HCT116 (cell line): ENCODE results near the gene LSAMP. TPM values are rescaled to one million over a fixed set of nuclear protein-coding genes. Genes with fewer than 3 reads are reported as not detected.

ENCODE experiments used
- ATAC-seq: fragments of 200-7000 bp; cut with Tn5 transposase; 2 replicates; pipeline ENCODE4 v1.9.1; 2020; ENCODE audit warnings: mild to moderate bottlenecking, moderate library complexity
- BruUV-seq: library from RNA; stranded (reverse); fragments of 400-500 nt; replicated peaks from 2 replicates; lab custom pipeline; 2021; lab: Mats Ljungman, UMichigan
- CTCF ChIA-PET: fragments of 300-600 bp; sonication (Branson Sonifier 250); formaldehyde crosslinking; loops from one replicate; lab custom pipeline; 2021; ENCODE audit warnings: antibody characterized with exemption; lab: Charles Lee
- POLR2A ChIA-PET: fragments of 300-600, 350-600 bp; sonication (Branson Sonifier 250); formaldehyde crosslinking; loops from one replicate; lab custom pipeline; 2021; ENCODE audit warnings: antibody characterized with exemption; lab: Charles Lee
- RAD21 ChIA-PET, 2 experiments: fragments of 300-600 bp; sonication (Branson Sonifier 250); formaldehyde crosslinking; loops; one replicate each; lab custom pipeline; 2023; ENCODE audit warnings: low total read pairs in 2 of 2; ENCODE audit not compliant: uncharacterized antibody in 2 of 2, unreplicated experiment in 2 of 2, low non-redundant PET in 1 of 2; lab: Charles Lee
- DNase-seq: peaks from one replicate; pipeline ENCODE4 v3.0.0-alpha.2; 2010; ENCODE audit warnings: low read depth, low spot score
- H2AFZ ChIP-seq: fragments of 200-600 bp; shearing (Covaris generic), sonication (generic); 2 replicates; pipeline ENCODE4 v1.6.1; 2017; ENCODE audit warnings: low read depth, mixed run types, mixed read lengths, antibody characterized with exemption, low read length; ENCODE audit not compliant: poor library complexity, severe bottlenecking
- H3K27ac ChIP-seq: 2 replicates; pipeline ENCODE4 v1.5.1; 2012; ENCODE audit warnings: low read depth, low read length
- H3K27me3 ChIP-seq: fragments of 200-600 bp; sonication (generic); 2 replicates; pipeline ENCODE4 v1.6.1; 2016; ENCODE audit warnings: mixed run types, low read length, mixed read lengths; ENCODE audit not compliant: insufficient read depth
- H3K36me3 ChIP-seq, 2 experiments: fragments of 200-500 bp in 1 of 2; fragments of 200-600 bp in 1 of 2; sonication (Bioruptor generic) in 1 of 2; sonication (generic) in 1 of 2; 2 replicates each; pipeline versions ENCODE4 v1.5.1 to v1.6.1; 2014 to 2016; ENCODE audit warnings: low read length in 2 of 2, inconsistent platforms in 1 of 2, mixed read lengths in 1 of 2, mixed run types in 1 of 2; ENCODE audit not compliant: insufficient read depth in 2 of 2, control insufficient read depth in 1 of 2
- H3K4me1 ChIP-seq, 2 experiments: fragments of 200-600 bp in 1 of 2; sonication (generic) in 1 of 2; 2 replicates each; pipeline versions ENCODE4 v1.5.1 to v1.6.1; 2012 to 2017; ENCODE audit warnings: low read length in 2 of 2, inconsistent platforms in 1 of 2, mild to moderate bottlenecking in 1 of 2, mixed read lengths in 1 of 2, mixed run types in 1 of 2, moderate library complexity in 1 of 2; ENCODE audit not compliant: insufficient read depth in 2 of 2, control insufficient read depth in 1 of 2
- H3K4me2 ChIP-seq: fragments of 200-600 bp; sonication (generic); 2 replicates; pipeline ENCODE4 v1.6.1; 2017; ENCODE audit warnings: mixed run types, low read length, mixed read lengths
- H3K4me3 ChIP-seq, 2 experiments: fragments of 200-600 bp in 1 of 2; sonication (generic) in 1 of 2; replicated peaks in 1 of 2; 2 replicates each; pipeline ENCODE4 v1.5.1; 2011 to 2016; ENCODE audit warnings: low read length in 2 of 2, control low read depth in 1 of 2, low read depth in 1 of 2, mild to moderate bottlenecking in 1 of 2, mixed read lengths in 1 of 2, mixed run types in 1 of 2
- H3K79me2 ChIP-seq: fragments of 200-600 bp; sonication (generic); 2 replicates; pipeline ENCODE4 v1.6.1; 2017; ENCODE audit warnings: mild to moderate bottlenecking, mixed run types, low read length, moderate library complexity, mixed read lengths; ENCODE audit not compliant: insufficient read depth
- H3K9ac ChIP-seq: fragments of 200-600 bp; sonication (generic); 2 replicates; pipeline ENCODE4 v1.6.1; 2016; ENCODE audit warnings: low read length, mixed read lengths
- H3K9me2 ChIP-seq: fragments of 200-600 bp; sonication (generic), shearing (Covaris generic); 2 replicates; pipeline ENCODE4 v1.6.1; 2017; ENCODE audit warnings: mixed run types, mild to moderate bottlenecking, moderate library complexity; ENCODE audit not compliant: insufficient read depth
- H3K9me3 ChIP-seq, 2 experiments: fragments of 200-500 bp in 1 of 2; fragments of 200-600 bp in 1 of 2; sonication (Bioruptor generic) in 1 of 2; sonication (generic) in 1 of 2; 2 replicates each; pipeline ENCODE4 v1.6.1; 2014 to 2017; ENCODE audit warnings: low read length in 2 of 2, mixed read lengths in 2 of 2, inconsistent platforms in 1 of 2, low read depth in 1 of 2, mild to moderate bottlenecking in 1 of 2, mixed run types in 1 of 2, moderate library complexity in 1 of 2; ENCODE audit not compliant: control insufficient read depth in 1 of 2, insufficient read depth in 1 of 2
- H4K20me1 ChIP-seq: fragments of 200-600 bp; sonication (generic), shearing (Covaris generic); 2 replicates; pipeline ENCODE4 v1.6.1; 2017; ENCODE audit warnings: mixed run types, mild to moderate bottlenecking, moderate library complexity; ENCODE audit not compliant: insufficient read depth
- CEBPB ChIP-seq: IDR thresholded peaks from 2 replicates; pipeline ENCODE4 v1.6.1; 2012; ENCODE audit warnings: low read depth
- EZH2phosphoT487 ChIP-seq: fragments of 200-600 bp; IDR thresholded peaks from 2 replicates; pipeline ENCODE4 v1.6.1; 2018; ENCODE audit warnings: antibody characterized with exemption, borderline replicate concordance
- FOSL1 ChIP-seq: IDR thresholded peaks from 2 replicates; pipeline ENCODE4 v1.6.1; 2012; ENCODE audit warnings: low read depth
- POLR2A ChIP-seq: IDR thresholded peaks from 2 replicates; pipeline ENCODE4 v1.7.0; 2011; ENCODE audit warnings: borderline replicate concordance; ENCODE audit not compliant: insufficient read depth, insufficient read length; ENCODE audit errors: extremely low read depth
- POLR2AphosphoS5 ChIP-seq: IDR thresholded peaks from 2 replicates; pipeline ENCODE4 v1.6.1; 2011; ENCODE audit warnings: mild to moderate bottlenecking, low read depth, low read length, moderate library complexity
- SRF ChIP-seq: IDR thresholded peaks from 2 replicates; pipeline ENCODE4 v1.6.1; 2012; ENCODE audit warnings: low read depth
- ZFX ChIP-seq: fragments of 450-650 bp; IDR thresholded peaks from 2 replicates; pipeline ENCODE4 v1.6.1; 2017
- intact Hi-C: fragments of 100-400 bp; cut with micrococcal nuclease; formaldehyde crosslinking; loops from 2 replicates; pipeline ENCODE4 v1.10.0; 2022
- total RNA-seq: library from RNA; stranded (reverse); gene quantifications from one replicate; pipeline ENCODE4 v1.2.1, GENCODE V29; 2021; ENCODE audit not compliant: unreplicated experiment
- TF ChIP-seq, protein P1 (sequence below): IDR thresholded peaks from 2 replicates; pipeline ENCODE4 v1.6.1; 2012
- TF ChIP-seq, protein P2 (sequence below): IDR thresholded peaks from 2 replicates; pipeline ENCODE4 v1.6.1; 2012

LSAMP gene
- total RNA-seq, 1 experiment from 2014 or later = 0.25 TPM

DNA sequence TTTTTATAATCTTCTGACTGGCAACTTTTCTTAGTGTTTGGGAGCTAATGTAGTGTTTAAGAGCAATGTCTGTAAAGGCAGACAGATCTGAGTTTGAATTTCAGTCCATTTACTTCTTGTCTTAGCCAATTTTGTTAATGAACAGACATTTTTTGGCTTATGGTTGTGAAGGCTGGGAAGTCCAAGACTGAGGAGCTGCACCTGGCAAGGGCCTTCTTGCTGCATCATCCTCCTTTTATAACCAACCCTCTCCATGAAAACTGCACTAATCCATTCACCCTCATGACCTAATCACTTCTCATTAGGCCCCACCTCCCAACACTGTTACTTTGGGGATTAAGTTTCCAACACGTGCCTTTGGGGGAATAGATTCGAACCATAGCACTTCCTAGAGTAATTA, 657.5 kb downstream of the LSAMP start:
- no peaks in the 10 kb centered on the region for H3K79me2 ChIP-seq
- BruUV-seq = no TSS peak
- no peaks in the 10 kb centered on the region for H3K9me2 ChIP-seq
- H3K27me3 ChIP-seq = no peaks in the 10 kb centered on the region
- intact Hi-C loops = loop anchor here (10.0 kb wide), 2 partner anchors 93 to 953 kb away; no protein-coding TSS in a partner anchor
- no peak overlapping the region for H3K27ac ChIP-seq
- no peaks in the 10 kb centered on the region for H4K20me1 ChIP-seq
- peak overlapping the region; percentile 37 for H2AFZ ChIP-seq
- no peak overlapping the region for H3K4me2 ChIP-seq
- no peak overlapping the region for H3K4me3 ChIP-seq
- ChIA-PET CTCF (no interaction called here), POLR2A (no interaction called here), RAD21 (no interaction called here)
- DNase-seq (no peak), ATAC-seq (no peak)
- no peaks in the 10 kb centered on the region for H3K9me3 ChIP-seq
- no peak for TF ChIP-seq FOSL1
- TF ChIP-seq, protein P1, sequence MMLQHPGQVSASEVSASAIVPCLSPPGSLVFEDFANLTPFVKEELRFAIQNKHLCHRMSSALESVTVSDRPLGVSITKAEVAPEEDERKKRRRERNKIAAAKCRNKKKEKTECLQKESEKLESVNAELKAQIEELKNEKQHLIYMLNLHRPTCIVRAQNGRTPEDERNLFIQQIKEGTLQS = no peak
- TF ChIP-seq, protein P2, sequence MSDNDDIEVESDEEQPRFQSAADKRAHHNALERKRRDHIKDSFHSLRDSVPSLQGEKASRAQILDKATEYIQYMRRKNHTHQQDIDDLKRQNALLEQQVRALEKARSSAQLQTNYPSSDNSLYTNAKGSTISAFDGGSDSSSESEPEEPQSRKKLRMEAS = no peak
- TF ChIP-seq SRF = no peak
- no peak for TF ChIP-seq ZFX
- TF ChIP-seq CEBPB = no peak
- no peak for TF ChIP-seq EZH2phosphoT487
- TF ChIP-seq POLR2AphosphoS5 = no peak
- no peaks in the 10 kb centered on the region for H3K36me3 ChIP-seq
- H3K9ac ChIP-seq = no peak overlapping the region
- H3K4me1 ChIP-seq = peaks cover 36 to 69% of the 10 kb centered on the region in 2 experiments

DNA sequence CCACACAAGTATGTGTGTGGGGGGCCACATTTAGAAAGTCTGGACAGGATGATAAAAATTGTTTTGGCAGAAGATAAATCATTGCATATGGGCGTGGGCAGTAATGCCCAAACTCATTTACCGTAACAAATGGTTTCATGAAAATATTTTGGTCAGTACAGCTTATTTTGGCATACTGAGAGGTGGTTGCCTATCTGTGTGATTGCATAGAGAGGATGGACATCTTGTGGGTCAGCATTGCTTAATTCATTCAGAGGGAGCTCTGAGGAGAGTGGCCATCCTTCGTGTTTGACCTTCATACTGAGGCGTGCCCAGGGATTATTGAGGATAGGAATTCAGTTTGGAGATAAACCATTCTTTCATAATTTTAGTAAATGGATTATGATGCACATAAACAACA, 659.5 kb downstream of the LSAMP start:
- no peak for TF ChIP-seq POLR2A
- no peaks in the 10 kb centered on the region for H4K20me1 ChIP-seq
- H3K4me1 ChIP-seq = peaks cover 28 to 49% of the 10 kb centered on the region in 2 experiments
- no peak for ATAC-seq
- no peak for DNase-seq
- POLR2A ChIA-PET = no interaction called here
- H3K27ac ChIP-seq = no peak overlapping the region
- H3K9me2 ChIP-seq = no peaks in the 10 kb centered on the region
- H3K79me2 ChIP-seq = no peaks in the 10 kb centered on the region
- no peaks in the 10 kb centered on the region for H3K36me3 ChIP-seq
- no peak overlapping the region for H3K4me2 ChIP-seq
- no TSS peak for BruUV-seq
- RAD21 ChIA-PET = no interaction called here
- no peak overlapping the region for H3K9ac ChIP-seq
- H3K4me3 ChIP-seq = no peak overlapping the region
- no peaks in the 10 kb centered on the region for H3K9me3 ChIP-seq
- no peak overlapping the region for H2AFZ ChIP-seq
- CTCF ChIA-PET = interaction anchor here (1.0 to 2.7 kb wide), 2 partner anchors 19 to 29 kb away, joined by 3 to 8 read pairs; no protein-coding TSS in a partner anchor
- intact Hi-C loops = loop anchor here (2.0 to 10.0 kb wide), 3 partner anchors 29 to 951 kb away; no protein-coding TSS in a partner anchor
- no peaks in the 10 kb centered on the region for H3K27me3 ChIP-seq
